GM18505 (cell line): Measurements from ENCODE around the gene TNNT1.

Experiments used
- ATAC-seq: cut with Tn5 transposase; IDR thresholded peaks from one replicate; pipeline ENCODE4 v1.9.1; 2021; ENCODE audit not compliant: unreplicated experiment
- POLR2A ChIP-seq: IDR thresholded peaks from 4 replicates; pipeline ENCODE4 v1.6.1; 2011; ENCODE audit warnings: borderline replicate concordance; ENCODE audit not compliant: insufficient read depth, insufficient read length; ENCODE audit errors: extremely low read depth

TNNT1 gene

GRCh38 chr19:55091955-55092354, 57.1 kb downstream of the TNNT1 start:
- no peak for TF ChIP-seq POLR2A
- ATAC-seq, result no peak

GRCh38 chr19:55091126-55091910, 57.7 kb downstream of the TNNT1 start:
- ATAC-seq, result no peak
- TF ChIP-seq POLR2A, result no peak

GRCh38 chr19:55090564-55090963, 58.4 kb downstream of the TNNT1 start:
- no peak for ATAC-seq
- no peak for TF ChIP-seq POLR2A

- no peak for TF ChIP-seq POLR2A
- no peak for ATAC-seq
These were observed 59.6 kb downstream of the TNNT1 start for GRCh38 chr19:55089342-55089944.

- no peak for TF ChIP-seq POLR2A
- no peak for ATAC-seq
These were observed 60.3 kb downstream of the TNNT1 start for GRCh38 chr19:55088543-55089341.

- TF ChIP-seq POLR2A, result no peak
- ATAC-seq, result no peak
These were observed 61.0 kb downstream of the TNNT1 start for GRCh38 chr19:55088021-55088451.

GRCh38 chr19:55087542-55087901, 61.5 kb downstream of the TNNT1 start:
- no peak for ATAC-seq

GRCh38 chr19:55086730-55087541, 62.1 kb downstream of the TNNT1 start:
- no peak for ATAC-seq
- no peak for TF ChIP-seq POLR2A

More at GRCh38 chr19:55087542-55087901, 61.5 kb downstream of the TNNT1 start:
- no peak for TF ChIP-seq POLR2A

- TF ChIP-seq POLR2A, result no peak
- ATAC-seq, result no peak
These were observed 62.9 kb downstream of the TNNT1 start for GRCh38 chr19:55085923-55086715.

- no peak for ATAC-seq
- no peak for TF ChIP-seq POLR2A
These were observed 64.6 kb downstream of the TNNT1 start for GRCh38 chr19:55084416-55084815.

- ATAC-seq, result no peak
- TF ChIP-seq POLR2A, result no peak
These were observed 65.8 kb downstream of the TNNT1 start for GRCh38 chr19:55083004-55083850.
